HG03521 (cell line): ENCODE results near the gene NRIP3.
A peak's percentile ranks its signal among the peaks of the same experiment; 100 is the strongest.
"Not testable (repeated sequence)": the region's sequence is repeated elsewhere in the genome, so short reads cannot be mapped to it uniquely, and the experiment has no call there.

Source experiments
- ATAC-seq: cut with Tn5 transposase; IDR thresholded peaks from one replicate; pipeline ENCODE4 v1.9.1; 2021; ENCODE audit warnings: mild to moderate bottlenecking, moderate library complexity; ENCODE audit not compliant: unreplicated experiment

Gene NRIP3

DNA sequence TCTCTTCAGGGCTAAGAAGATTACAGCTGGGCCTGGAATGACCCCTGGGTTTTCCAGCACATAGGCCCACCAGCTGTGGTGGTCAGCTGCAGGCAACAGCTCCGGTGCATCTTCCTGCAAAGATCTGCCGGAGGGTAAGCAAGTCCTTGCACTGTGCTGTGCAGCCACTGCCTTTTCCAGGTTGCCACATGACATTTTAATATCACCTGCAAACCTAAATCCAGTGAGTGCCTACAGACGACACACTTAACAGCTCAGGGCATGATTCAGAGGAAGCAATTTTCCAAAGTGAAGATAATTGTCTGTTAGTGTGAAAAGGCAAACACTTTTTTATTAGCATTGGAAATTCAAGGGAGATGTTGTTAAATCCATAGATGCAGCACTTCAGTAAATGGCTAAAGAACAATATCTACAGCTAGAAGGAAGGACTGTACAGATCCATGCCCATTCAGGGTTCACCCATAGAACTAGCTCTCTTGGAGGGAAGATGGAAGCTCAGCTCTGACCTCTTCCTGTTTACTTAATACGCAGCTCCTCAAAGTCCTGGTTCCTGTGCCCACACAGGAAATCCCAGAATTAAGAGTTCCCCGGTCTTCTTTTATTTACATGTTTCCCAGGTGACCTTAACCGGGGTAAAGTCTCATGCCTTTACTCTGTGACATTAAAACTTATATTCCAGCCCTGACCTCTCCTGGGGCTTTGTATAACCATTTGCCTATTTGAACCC, 13.3 kb upstream of the NRIP3 start:
- ATAC-seq: no peak

GRCh38 chr11:9015677-9016076, 11.9 kb upstream of the NRIP3 start:
- peak; percentile 53 for ATAC-seq

GRCh38 chr11:9014826-9015225, 11.0 kb upstream of the NRIP3 start:
- no peak for ATAC-seq

DNA sequence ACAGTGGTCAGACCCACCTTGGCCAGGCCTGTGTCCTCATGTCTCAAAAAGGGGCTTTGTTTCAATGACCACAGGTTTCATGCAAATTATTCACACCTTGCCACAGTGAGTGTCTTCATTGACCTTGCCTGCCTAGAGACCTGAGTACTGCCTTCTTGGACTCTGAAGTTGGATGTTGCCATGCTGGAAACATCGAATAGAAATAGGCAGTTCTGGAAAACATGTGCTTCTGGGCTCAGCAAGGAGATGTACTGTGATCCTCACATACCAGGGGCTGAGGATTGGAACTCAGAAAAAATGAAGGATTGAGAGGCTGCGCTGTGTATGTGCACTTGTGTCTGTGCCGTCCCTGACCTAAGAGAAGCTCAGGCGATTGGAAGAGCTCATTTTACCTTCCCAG, 9.6 kb upstream of the NRIP3 start:
- ATAC-seq: no peak

DNA sequence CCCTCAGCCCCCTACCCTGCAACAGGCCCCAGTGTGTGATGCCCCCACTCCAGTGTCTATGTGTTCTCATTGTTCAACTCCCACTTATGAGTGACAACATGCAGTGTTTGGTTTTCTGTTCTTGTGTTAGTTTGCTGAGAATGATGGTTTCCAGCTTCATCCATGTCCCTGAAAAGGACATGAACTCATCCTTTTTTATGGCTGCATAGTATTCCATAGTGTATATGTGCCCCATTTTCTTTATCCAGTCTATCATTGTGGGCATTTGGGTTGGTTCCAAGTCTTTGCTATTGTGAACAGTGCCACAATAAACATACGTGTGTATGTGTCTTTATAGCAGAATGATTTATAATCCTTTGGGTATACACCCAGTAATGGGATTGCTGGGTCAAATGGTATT, 5.7 kb upstream of the NRIP3 start:
- not testable (repeated sequence) for ATAC-seq

- ATAC-seq: no peak
Observed at GRCh38 chr11:9008661-9009060, 4.9 kb upstream of the NRIP3 start.

- ATAC-seq: no peak
Observed at GRCh38 chr11:9008011-9008550, 4.3 kb upstream of the NRIP3 start.

DNA sequence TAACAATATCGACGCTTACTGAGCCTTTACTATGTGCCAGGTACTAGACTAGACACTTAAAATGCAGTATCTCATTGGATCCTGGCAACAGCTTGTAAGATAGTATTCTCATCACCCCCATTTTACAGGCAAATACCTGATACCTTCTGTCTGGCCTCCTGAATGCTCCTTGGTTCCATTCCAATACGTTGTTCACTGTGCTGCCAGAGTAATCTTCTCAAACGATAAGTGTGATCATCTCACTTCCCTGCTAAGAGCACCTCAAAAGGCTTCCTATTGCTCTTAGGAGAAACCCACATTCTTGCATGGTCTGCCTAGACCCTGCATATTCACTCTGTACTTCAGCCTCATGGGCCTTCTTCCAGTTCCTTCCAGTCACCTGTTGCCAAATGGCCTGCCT, 1.3 kb upstream of the NRIP3 start:
- ATAC-seq: no peak

- ATAC-seq: peak; percentile 14
Observed at GRCh38 chr11:9004183-9004926, 554 bp upstream of the NRIP3 start.

DNA sequence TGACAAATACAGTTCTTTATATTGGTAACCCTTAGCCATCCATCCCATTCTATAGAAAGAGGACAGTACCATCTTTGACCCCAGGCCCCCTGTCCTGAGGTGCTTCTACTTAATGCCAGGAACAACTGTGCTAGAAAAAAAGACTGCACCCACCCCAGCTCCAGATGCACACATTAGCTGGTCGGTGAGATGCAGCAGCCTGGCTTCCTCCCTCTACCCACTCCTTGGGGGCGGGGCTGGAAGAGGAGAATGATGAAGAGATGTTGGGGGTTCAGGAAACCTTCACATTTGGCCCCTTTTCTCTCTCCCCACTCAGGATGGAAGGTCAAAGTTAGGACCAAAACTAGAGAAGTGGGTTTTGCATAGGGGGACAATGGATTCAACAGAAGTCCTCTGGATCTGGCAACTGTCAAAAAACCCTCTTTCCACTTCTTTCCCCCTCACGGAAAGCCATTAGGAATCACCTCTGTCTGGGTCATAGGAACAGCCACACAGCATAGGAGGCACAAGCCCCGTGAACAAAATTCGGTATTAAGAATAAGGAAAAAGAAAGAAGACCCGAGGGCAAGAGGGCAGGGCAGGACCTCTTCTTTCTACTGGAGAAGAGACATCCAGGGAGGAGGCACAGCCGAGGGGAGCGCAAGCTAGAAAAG, 755 bp downstream of the NRIP3 start:
- ATAC-seq: no peak

- ATAC-seq: no peak
Observed at GRCh38 chr11:9001736-9002135, 2.1 kb downstream of the NRIP3 start.

- ATAC-seq: no peak
Observed at GRCh38 chr11:8998017-8998416, 5.8 kb downstream of the NRIP3 start.

DNA sequence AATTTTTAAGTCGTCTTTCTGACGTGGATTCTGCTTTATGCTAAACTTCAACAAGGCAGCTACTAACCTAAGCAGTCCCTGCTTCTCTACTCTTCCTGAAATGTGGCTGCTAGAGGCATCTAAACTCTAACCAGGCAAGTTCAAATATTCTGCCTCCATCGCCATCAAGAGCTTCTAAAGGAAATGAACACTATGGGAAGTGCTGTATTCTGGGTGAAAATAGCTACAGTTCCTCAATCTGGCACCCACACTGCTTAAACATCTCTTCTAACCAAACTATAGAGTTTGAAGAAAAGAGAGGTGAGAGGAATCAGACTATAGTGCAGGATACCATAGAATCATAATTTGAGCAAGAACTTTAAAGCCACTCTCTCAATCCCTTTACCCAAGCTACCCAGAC, 6.3 kb downstream of the NRIP3 start:
- no peak for ATAC-seq

- no peak for ATAC-seq
Observed at GRCh38 chr11:8989453-8989852, 14.3 kb downstream of the NRIP3 start.

DNA sequence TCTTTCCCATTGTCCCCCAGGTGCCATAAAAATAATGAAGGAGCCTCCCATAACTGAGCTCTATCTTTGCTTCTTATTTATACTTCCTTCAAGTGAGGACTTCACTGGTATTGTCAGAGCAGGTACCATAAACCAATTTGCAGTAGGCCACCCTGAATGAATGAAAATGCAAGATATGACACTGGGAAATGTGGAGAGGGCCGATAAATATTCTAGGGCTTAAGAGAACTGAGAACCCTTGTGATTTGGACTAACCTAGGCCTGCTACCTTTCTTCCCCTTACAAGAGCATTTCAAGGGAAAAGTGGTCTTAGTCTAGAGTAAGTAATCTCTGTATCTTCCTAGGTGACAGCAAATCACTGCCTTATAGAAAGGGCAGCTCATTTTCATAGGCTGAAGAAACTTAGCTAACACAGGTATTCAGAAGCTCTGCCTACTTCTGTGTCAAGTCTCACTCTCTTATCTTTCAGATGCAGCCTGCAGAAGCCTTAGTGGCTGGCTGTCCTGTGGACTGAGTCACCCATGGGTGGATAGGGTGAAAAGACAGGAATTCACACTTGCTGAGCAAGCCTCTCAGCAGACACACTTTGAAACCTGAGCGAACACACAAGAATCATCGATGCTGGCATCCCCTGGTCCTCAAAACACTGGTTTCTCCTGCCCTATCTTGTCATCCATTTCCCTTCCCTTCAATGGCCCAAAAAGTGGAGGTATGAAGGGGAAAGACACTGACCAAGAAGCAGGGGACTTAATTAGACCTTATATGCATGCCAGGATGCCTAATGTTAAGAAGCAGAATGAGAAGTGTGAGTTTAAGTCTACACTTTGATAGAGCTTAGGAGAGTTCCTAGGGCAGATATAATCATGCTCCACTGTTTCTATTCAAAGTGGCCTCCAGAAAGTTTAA, 15.2 kb downstream of the NRIP3 start:
- ATAC-seq: no peak

DNA sequence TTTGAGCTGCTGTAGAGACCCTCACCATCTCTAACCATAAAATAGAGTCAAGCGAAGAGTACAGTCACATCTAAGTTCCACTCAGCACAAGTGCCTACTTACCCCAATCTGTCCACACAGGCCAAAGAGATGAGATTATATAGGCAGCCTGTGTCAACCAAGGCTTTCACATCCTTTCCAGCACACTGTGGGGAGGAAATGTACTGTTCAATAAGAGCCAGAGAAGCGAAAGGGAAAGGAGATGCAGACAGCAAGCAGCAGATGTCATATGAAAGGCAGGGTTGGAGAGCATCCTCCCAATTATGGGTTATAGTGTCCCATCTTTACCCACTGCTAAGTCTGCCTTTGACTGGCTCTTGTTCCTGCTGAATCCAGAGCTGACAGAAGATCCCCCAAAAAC, 16.4 kb downstream of the NRIP3 start:
- ATAC-seq: no peak

- not testable (repeated sequence) for ATAC-seq
Observed at GRCh38 chr11:8986772-8987171, 17.0 kb downstream of the NRIP3 start.

- no peak for ATAC-seq
Observed at GRCh38 chr11:8985462-8985861, 18.3 kb downstream of the NRIP3 start.

DNA sequence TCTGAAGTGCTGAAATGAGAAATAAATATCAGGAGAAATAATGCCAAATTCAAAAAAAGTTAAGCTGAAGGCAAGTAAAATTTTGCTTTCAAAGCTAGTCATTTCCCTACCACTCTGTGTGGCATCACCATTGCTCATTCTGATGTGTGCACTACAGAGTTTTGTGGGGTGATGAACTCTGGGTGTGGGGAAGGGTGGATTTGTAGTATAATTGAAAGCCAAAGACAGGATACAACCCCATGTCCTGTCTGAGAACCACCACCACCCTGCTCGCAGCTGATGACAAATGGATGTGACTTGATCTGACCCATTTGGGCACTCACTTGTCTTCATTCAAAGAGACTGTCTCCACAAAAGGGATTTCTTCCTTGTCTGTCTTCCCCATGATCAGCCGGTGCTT, 20.2 kb downstream of the NRIP3 start:
- no peak for ATAC-seq

- ATAC-seq: no peak
Observed at GRCh38 chr11:8980485-8980884, 23.3 kb downstream of the NRIP3 start.

DNA sequence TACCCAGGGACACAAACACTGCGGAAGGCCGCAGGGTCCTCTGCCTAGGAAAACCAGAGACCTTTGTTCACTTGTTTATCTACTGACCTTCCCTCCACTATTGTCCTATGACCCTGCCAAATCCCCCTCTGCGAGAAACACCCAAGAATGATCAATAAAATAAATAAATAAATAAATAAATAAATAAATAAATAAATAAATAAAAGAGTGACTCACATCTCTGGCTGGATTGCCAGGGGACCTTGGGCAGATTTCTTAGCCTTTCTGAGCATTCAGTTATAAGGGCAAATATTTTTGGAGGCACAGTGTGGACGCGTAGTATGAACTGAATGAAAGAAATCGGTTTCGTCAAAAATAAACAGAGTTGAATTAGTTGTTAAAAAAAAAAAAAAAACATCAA, 24.4 kb downstream of the NRIP3 start:
- ATAC-seq: not testable (repeated sequence)
